Lower leg skin (tissue), 3 donors: Measurements from ENCODE around the gene LRRC25.

Experiments
- POLR2A ChIP-seq, 2 donors: fragments of 450-650 bp; IDR thresholded peaks; one replicate each; pipeline ENCODE4 v1.6.1; 2016 to 2017; ENCODE audit warnings: antibody characterized with exemption in 2 of 2, mild to moderate bottlenecking in 1 of 2, moderate library complexity in 1 of 2
- TF ChIP-seq, protein P1 (sequence below), 3 donors: fragments of 450-650 bp; IDR thresholded peaks; one replicate each; pipeline ENCODE4 v1.5.1; 2016; ENCODE audit warnings: antibody characterized with exemption in 3 of 3, mild to moderate bottlenecking in 3 of 3, moderate library complexity in 2 of 3

GRCh38 chr19:18377026-18377425 lies 20.4 kb downstream of the LRRC25 start:
- TF ChIP-seq, protein P1, sequence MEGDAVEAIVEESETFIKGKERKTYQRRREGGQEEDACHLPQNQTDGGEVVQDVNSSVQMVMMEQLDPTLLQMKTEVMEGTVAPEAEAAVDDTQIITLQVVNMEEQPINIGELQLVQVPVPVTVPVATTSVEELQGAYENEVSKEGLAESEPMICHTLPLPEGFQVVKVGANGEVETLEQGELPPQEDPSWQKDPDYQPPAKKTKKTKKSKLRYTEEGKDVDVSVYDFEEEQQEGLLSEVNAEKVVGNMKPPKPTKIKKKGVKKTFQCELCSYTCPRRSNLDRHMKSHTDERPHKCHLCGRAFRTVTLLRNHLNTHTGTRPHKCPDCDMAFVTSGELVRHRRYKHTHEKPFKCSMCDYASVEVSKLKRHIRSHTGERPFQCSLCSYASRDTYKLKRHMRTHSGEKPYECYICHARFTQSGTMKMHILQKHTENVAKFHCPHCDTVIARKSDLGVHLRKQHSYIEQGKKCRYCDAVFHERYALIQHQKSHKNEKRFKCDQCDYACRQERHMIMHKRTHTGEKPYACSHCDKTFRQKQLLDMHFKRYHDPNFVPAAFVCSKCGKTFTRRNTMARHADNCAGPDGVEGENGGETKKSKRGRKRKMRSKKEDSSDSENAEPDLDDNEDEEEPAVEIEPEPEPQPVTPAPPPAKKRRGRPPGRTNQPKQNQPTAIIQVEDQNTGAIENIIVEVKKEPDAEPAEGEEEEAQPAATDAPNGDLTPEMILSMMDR (IDR thresholded peaks at IDR 0.05): no peak
- no peak for TF ChIP-seq POLR2A (IDR thresholded peaks at IDR 0.05)
